ENCODE data around the gene MED25.

- TF ChIP-seq CTCF (conservative IDR thresholded peaks at IDR 0.05; ENCODE audit: low read depth, low read length) (no peak), EZH2 (IDR thresholded peaks at IDR 0.05; ENCODE audit: borderline replicate concordance, low read depth, low read length, poor library complexity, severe bottlenecking) (no peak)
Observed at GRCh38 chr19:49780861-49781260, 37.2 kb upstream of the MED25 start.
